Measurements from ENCODE around the gene RPS6KL1.

DNA sequence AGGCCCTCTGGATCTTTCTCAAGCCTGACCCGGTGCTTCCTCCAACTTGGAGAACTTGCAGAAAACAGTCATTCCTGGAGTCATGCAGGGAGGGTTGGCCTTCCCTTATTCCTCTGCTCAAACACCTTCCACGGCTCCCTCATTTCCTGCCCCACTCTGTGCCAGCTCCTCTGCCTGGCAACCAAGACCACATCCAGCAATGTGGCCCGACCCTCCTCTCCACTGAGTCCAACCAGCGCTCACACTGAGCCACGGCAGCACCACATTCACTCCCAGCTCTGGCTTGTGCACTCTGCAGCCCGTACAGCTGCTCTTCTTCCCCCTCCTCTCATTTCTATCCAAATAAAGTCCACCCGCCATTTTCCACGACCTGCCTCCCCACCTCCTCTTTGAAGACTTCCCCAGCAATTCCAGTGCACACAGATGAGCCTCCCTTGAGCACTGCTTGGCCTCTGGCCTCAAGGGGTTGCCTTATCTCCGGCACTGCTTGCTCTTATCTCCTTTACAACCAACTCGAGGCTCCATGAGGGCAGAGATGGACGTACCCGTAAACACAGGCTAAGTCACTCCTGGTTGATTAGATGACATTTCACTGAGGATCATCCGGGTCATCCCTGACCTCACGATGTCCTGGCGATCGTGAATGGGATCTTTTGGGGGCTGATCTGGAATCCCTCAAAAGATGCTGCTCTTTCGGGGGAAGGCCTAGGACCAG lies 27.0 kb upstream of the RPS6KL1 start:
- TF ChIP-seq MAFK (IDR thresholded peaks at IDR 0.05; ENCODE audit: partially characterized antibody): no peak
- no peak for TF ChIP-seq RAD21 (conservative IDR thresholded peaks at IDR 0.05 in 1 of 2, IDR thresholded peaks at IDR 0.05 in 1 of 2)
- TF ChIP-seq, protein P1, sequence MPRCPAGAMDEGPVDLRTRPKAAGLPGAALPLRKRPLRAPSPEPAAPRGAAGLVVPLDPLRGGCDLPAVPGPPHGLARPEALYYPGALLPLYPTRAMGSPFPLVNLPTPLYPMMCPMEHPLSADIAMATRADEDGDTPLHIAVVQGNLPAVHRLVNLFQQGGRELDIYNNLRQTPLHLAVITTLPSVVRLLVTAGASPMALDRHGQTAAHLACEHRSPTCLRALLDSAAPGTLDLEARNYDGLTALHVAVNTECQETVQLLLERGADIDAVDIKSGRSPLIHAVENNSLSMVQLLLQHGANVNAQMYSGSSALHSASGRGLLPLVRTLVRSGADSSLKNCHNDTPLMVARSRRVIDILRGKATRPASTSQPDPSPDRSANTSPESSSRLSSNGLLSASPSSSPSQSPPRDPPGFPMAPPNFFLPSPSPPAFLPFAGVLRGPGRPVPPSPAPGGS (IDR thresholded peaks at IDR 0.05): no peak
- TF ChIP-seq, protein P2, sequence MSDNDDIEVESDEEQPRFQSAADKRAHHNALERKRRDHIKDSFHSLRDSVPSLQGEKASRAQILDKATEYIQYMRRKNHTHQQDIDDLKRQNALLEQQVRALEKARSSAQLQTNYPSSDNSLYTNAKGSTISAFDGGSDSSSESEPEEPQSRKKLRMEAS (IDR thresholded peaks at IDR 0.05): no peak
- TF ChIP-seq, protein P3, sequence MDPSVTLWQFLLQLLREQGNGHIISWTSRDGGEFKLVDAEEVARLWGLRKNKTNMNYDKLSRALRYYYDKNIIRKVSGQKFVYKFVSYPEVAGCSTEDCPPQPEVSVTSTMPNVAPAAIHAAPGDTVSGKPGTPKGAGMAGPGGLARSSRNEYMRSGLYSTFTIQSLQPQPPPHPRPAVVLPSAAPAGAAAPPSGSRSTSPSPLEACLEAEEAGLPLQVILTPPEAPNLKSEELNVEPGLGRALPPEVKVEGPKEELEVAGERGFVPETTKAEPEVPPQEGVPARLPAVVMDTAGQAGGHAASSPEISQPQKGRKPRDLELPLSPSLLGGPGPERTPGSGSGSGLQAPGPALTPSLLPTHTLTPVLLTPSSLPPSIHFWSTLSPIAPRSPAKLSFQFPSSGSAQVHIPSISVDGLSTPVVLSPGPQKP (IDR thresholded peaks at IDR 0.05; ENCODE audit: low read depth, low read length): no peak
- TF ChIP-seq EP300 (IDR thresholded peaks at IDR 0.05): no peak
- TF ChIP-seq, protein P4, sequence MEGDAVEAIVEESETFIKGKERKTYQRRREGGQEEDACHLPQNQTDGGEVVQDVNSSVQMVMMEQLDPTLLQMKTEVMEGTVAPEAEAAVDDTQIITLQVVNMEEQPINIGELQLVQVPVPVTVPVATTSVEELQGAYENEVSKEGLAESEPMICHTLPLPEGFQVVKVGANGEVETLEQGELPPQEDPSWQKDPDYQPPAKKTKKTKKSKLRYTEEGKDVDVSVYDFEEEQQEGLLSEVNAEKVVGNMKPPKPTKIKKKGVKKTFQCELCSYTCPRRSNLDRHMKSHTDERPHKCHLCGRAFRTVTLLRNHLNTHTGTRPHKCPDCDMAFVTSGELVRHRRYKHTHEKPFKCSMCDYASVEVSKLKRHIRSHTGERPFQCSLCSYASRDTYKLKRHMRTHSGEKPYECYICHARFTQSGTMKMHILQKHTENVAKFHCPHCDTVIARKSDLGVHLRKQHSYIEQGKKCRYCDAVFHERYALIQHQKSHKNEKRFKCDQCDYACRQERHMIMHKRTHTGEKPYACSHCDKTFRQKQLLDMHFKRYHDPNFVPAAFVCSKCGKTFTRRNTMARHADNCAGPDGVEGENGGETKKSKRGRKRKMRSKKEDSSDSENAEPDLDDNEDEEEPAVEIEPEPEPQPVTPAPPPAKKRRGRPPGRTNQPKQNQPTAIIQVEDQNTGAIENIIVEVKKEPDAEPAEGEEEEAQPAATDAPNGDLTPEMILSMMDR (IDR thresholded peaks at IDR 0.05): no peak
- no peak for TF ChIP-seq HDAC2 (IDR thresholded peaks at IDR 0.05)

Data from A549 (cell line).